RCC 7860 (cell line): ENCODE measurements around the gene PDE3A.
A peak's percentile ranks its signal among the peaks of the same experiment; 100 is the strongest.

Experiments
- DNase-seq: peaks from one replicate; pipeline ENCODE4 v3.0.0-alpha.2; 2015; ENCODE audit warnings: low spot score
- FAIRE-seq: peaks from 2 replicates; lab custom pipeline; 2012; peaks lifted over from hg19 to GRCh38; lab: Jason Lieb, UNC

The PDE3A gene

GRCh38 chr12:20420557-20420956, 52.2 kb downstream of the PDE3A start:
- DNase-seq (no peak), FAIRE-seq (no peak)

- FAIRE-seq = no peak
- DNase-seq = no peak
Observed at GRCh38 chr12:20421421-20421820, 53.1 kb downstream of the PDE3A start.

- FAIRE-seq = no peak
Observed at GRCh38 chr12:20423557-20423956, 55.2 kb downstream of the PDE3A start.

GRCh38 chr12:20424841-20425240, 56.5 kb downstream of the PDE3A start:
- DNase-seq (no peak), FAIRE-seq (no peak)

More at GRCh38 chr12:20423557-20423956, 55.2 kb downstream of the PDE3A start:
- DNase-seq = no peak

GRCh38 chr12:20426191-20426590, 57.9 kb downstream of the PDE3A start:
- no peak for FAIRE-seq
- DNase-seq = no peak

GRCh38 chr12:20426957-20427356, 58.6 kb downstream of the PDE3A start:
- DNase-seq = no peak
- FAIRE-seq = no peak

- no peak for FAIRE-seq
Observed at GRCh38 chr12:20429852-20430251, 61.5 kb downstream of the PDE3A start.

GRCh38 chr12:20432290-20432689, 64.0 kb downstream of the PDE3A start:
- DNase-seq (no peak), FAIRE-seq (no peak)

More at GRCh38 chr12:20429852-20430251, 61.5 kb downstream of the PDE3A start:
- no peak for DNase-seq

GRCh38 chr12:20434996-20435395, 66.7 kb downstream of the PDE3A start:
- FAIRE-seq = no peak

GRCh38 chr12:20436316-20436715, 68.0 kb downstream of the PDE3A start:
- DNase-seq (no peak), FAIRE-seq (no peak)

More at GRCh38 chr12:20434996-20435395, 66.7 kb downstream of the PDE3A start:
- DNase-seq = peak; percentile 5

GRCh38 chr12:20438299-20438779, 70.0 kb downstream of the PDE3A start:
- no peak for DNase-seq
- no peak for FAIRE-seq

- DNase-seq = no peak
- no peak for FAIRE-seq
Observed at GRCh38 chr12:20439626-20440025, 71.3 kb downstream of the PDE3A start.

GRCh38 chr12:20440408-20440807, 72.1 kb downstream of the PDE3A start:
- DNase-seq = no peak
- FAIRE-seq = no peak

- DNase-seq (no peak), FAIRE-seq (no peak)
Observed at GRCh38 chr12:20442322-20442721, 74.0 kb downstream of the PDE3A start.

- FAIRE-seq = no peak
- no peak for DNase-seq
Observed at GRCh38 chr12:20443255-20443654, 74.9 kb downstream of the PDE3A start.

GRCh38 chr12:20443792-20444191, 75.5 kb downstream of the PDE3A start:
- DNase-seq (no peak), FAIRE-seq (no peak)

- no peak for FAIRE-seq
- no peak for DNase-seq
Observed at GRCh38 chr12:20444595-20445170, 76.3 kb downstream of the PDE3A start.

- DNase-seq (no peak), FAIRE-seq (no peak)
Observed at GRCh38 chr12:20445687-20446086, 77.3 kb downstream of the PDE3A start.

- FAIRE-seq = no peak
- DNase-seq = no peak
Observed at GRCh38 chr12:20446836-20447235, 78.5 kb downstream of the PDE3A start.

GRCh38 chr12:20448781-20449180, 80.4 kb downstream of the PDE3A start:
- DNase-seq = no peak
- no peak for FAIRE-seq

- DNase-seq (no peak), FAIRE-seq (no peak)
Observed at GRCh38 chr12:20450591-20451180, 82.3 kb downstream of the PDE3A start.

- FAIRE-seq = peak; percentile 62
- DNase-seq = peak; percentile 86
Observed at GRCh38 chr12:20451761-20452160, 83.4 kb downstream of the PDE3A start.
